HG03442 (cell line): Measurements from ENCODE around the gene CCDC85C.

ENCODE experiments used
- ATAC-seq: cut with Tn5 transposase; IDR thresholded peaks from one replicate; pipeline ENCODE4 v1.9.1; 2021; ENCODE audit warnings: mild to moderate bottlenecking, moderate library complexity; ENCODE audit not compliant: unreplicated experiment

Gene CCDC85C

GRCh38 chr14:99574099-99574880 is 29.7 kb downstream of the CCDC85C start:
- no peak for ATAC-seq

GRCh38 chr14:99573436-99574098 is 30.4 kb downstream of the CCDC85C start:
- no peak for ATAC-seq

GRCh38 chr14:99573000-99573330 is 31.0 kb downstream of the CCDC85C start:
- ATAC-seq = no peak

GRCh38 chr14:99572173-99572999 is 31.6 kb downstream of the CCDC85C start:
- ATAC-seq = no peak

- no peak for ATAC-seq
Measured at GRCh38 chr14:99571303-99571986, 32.6 kb downstream of the CCDC85C start.

GRCh38 chr14:99570544-99571302 is 33.3 kb downstream of the CCDC85C start:
- no peak for ATAC-seq

GRCh38 chr14:99569725-99570543 is 34.1 kb downstream of the CCDC85C start:
- no peak for ATAC-seq

- no peak for ATAC-seq
Measured at GRCh38 chr14:99568567-99569560, 35.1 kb downstream of the CCDC85C start.

- ATAC-seq = no peak
Measured at GRCh38 chr14:99566390-99567354, 37.3 kb downstream of the CCDC85C start.

- no peak for ATAC-seq
Measured at GRCh38 chr14:99566009-99566389, 38.0 kb downstream of the CCDC85C start.

- ATAC-seq = no peak
Measured at GRCh38 chr14:99565383-99565782, 38.6 kb downstream of the CCDC85C start.

- ATAC-seq = no peak
Measured at GRCh38 chr14:99564926-99565259, 39.1 kb downstream of the CCDC85C start.

- no peak for ATAC-seq
Measured at GRCh38 chr14:99564256-99564925, 39.6 kb downstream of the CCDC85C start.

GRCh38 chr14:99563749-99564129 is 40.3 kb downstream of the CCDC85C start:
- ATAC-seq = no peak

- no peak for ATAC-seq
Measured at GRCh38 chr14:99562856-99563748, 40.9 kb downstream of the CCDC85C start.

- ATAC-seq = no peak
Measured at GRCh38 chr14:99561864-99562263, 42.1 kb downstream of the CCDC85C start.
